Motor neuron (in vitro differentiated cells): ENCODE measurements around the gene AUTS2. TPM values are rescaled to one million over a fixed set of nuclear protein-coding genes. Genes with fewer than 3 reads are reported as not detected.

Source experiments
- ATAC-seq, 8 experiments: fragments of 200-7000 bp; cut with Tn5 transposase; replicated peaks in 6 of 8; 2 replicates each; pipeline ENCODE4 v1.8.0; 2021; ENCODE audit warnings: mild to moderate bottlenecking in 8 of 8, moderate library complexity in 8 of 8
- H3K27ac ChIP-seq, 2 donors: fragments of 250-450 bp; sonication (Bioruptor Pico); 2 replicates each; pipeline ENCODE4 v1.9.0; 2021; ENCODE audit warnings: antibody characterized with exemption in 2 of 2, mild to moderate bottlenecking in 2 of 2, moderate library complexity in 1 of 2
- H3K4me1 ChIP-seq, 2 donors: fragments of 250-450 bp; sonication (Bioruptor Pico); replicated peaks in 1 of 2; 2 replicates each; pipeline ENCODE4 v1.6.1; 2021; ENCODE audit warnings: antibody characterized with exemption in 2 of 2, mild to moderate bottlenecking in 2 of 2, moderate library complexity in 1 of 2
- H3K4me3 ChIP-seq, 5 donors: fragments of 250-450 bp; sonication (Bioruptor Pico); 2 replicates each; pipeline ENCODE4 v1.9.0; 2021; ENCODE audit warnings: antibody characterized with exemption in 5 of 5, mild to moderate bottlenecking in 5 of 5, moderate library complexity in 4 of 5
- WGBS, 10 experiments: fragments of 450-650 bp; shearing (Covaris generic); methylation state at CpG; one replicate each; pipeline ENCODE4 v1.0.0; 2022; 5-methylcytosine and 5-hydroxymethylcytosine counted together
- in situ Hi-C, 9 experiments: fragments of 400-800 bp; cut with MboI; loops; one replicate each; pipeline ENCODE4 v1.15.0; 2021; ENCODE audit warnings: low sequenced_read_pairs in 9 of 9, low pct_unique_long_range_greater_than_20kb in 2 of 9; ENCODE audit not compliant: unreplicated experiment in 9 of 9
- total RNA-seq, 8 experiments: library from RNA; unstranded; fragments of 300-600 nt; gene quantifications; 2 replicates each; pipeline versions ENCODE4 v1.2.3 to v1.2.4, GENCODE V29; 2022

Gene AUTS2
- total RNA-seq, 8 experiments from 2014 or later: 0.49 to 68.6 (median 32.2) TPM

- 10 to 79% (median 50%) methylated on average over 2 of the region's 2 CpGs; no CpG with 5 or more reads in 1 of the 10 experiments for WGBS, 10 experiments
- H3K4me1 ChIP-seq: no peaks in the 10 kb centered on the region
- ATAC-seq: no peak
- in situ Hi-C loops: no loop called here
- H3K27ac ChIP-seq: no peak overlapping the region
- no peak overlapping the region for H3K4me3 ChIP-seq
Measured at GRCh38 chr7:69593511-69593910, 4.8 kb upstream of the AUTS2 start.

GRCh38 chr7:69595415-69595814 is 2.9 kb upstream of the AUTS2 start:
- WGBS, 10 experiments: 81 to 100% (median 100%) methylated on average over 1 of the region's 1 CpG; no CpG with 5 or more reads in 3 of the 10 experiments
- in situ Hi-C loops: no loop called here
- Histone ChIP-seq H3K4me3 (no peak overlapping the region), H3K4me1 (no peaks in the 10 kb centered on the region), H3K27ac (no peak overlapping the region)
- ATAC-seq: no peak

GRCh38 chr7:69596056-69596455 is 2.2 kb upstream of the AUTS2 start:
- in situ Hi-C loops: no loop called here
- Histone ChIP-seq H3K27ac (no peak overlapping the region), H3K4me1 (no peaks in the 10 kb centered on the region), H3K4me3 (no peak overlapping the region)
- 55 to 100% (median 78%) methylated on average over 2 to 7 of the region's 7 CpGs for WGBS, 10 experiments
- no peak for ATAC-seq

- no peak overlapping the region for H3K27ac ChIP-seq
Measured at GRCh38 chr7:69596723-69597277, 1.5 kb upstream of the AUTS2 start.

DNA sequence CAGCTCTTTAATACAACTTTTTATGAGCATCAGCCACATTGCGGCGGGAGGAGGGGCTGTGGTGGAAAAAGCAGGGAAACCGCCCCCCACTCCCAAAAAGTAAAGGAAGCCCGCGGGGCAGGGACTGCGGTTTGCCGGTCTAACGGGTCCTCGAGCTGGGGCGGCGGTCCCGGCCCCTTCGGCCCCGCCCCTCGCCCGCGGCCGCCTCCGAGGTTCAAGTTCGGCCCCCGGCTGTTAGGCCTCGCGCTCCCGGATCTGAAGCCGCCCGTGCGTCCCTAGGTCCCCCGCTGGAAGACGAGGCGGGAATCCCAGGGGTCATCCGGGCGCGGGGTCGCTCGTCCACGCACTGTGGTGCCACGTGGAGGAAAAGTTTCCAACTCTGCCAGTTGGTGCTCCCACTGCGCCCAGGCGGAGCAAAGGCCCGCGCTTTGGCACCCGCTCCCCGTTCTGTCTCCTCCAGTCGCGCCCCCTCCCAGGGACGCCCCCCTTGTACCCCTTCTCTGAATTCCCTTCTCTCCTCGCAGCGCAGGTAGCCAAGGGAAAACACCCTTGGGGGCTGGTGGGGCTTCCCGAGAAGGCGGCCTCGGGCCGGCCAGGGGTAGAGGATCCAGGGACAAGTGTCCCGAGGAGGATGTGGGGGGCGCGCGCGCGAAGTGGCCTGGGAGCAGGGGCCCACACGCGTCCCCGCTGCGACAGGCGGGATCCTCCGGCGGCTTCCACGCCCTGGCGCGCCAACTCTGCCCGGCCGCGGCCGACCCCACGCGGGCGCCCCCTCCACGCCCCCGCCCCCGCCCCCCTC is 798 bp upstream of the AUTS2 start:
- in situ Hi-C loops: no loop called here
- ATAC-seq: peak; percentile 8 to 61 (median 53)
- Histone ChIP-seq H3K4me1 (peaks cover 2 to 4% of the 10 kb centered on the region in 2 donors), H3K4me3 (peak overlapping the region; percentile 69 to 100 (median 76)), H3K27ac (peak overlapping the region; percentile 2 to 47)
- WGBS, 10 experiments: 0 to 8% (median 0%) methylated on average over 2 to 5 of the region's 78 CpGs; no CpG with 5 or more reads in 6 of the 10 experiments

More at GRCh38 chr7:69596723-69597277, 1.5 kb upstream of the AUTS2 start:
- in situ Hi-C loops: no loop called here
- Histone ChIP-seq H3K4me3 (peak overlapping the region; percentile 69 to 100 (median 76)), H3K4me1 (peaks cover 0 to 3% of the 10 kb centered on the region in 2 donors)
- 10 to 73% (median 24%) methylated on average over 2 to 13 of the region's 16 CpGs; no CpG with 5 or more reads in 1 of the 10 experiments for WGBS, 10 experiments
- ATAC-seq: peak in 1 of 8 experiments; percentile 9

- peak in 7 of 8 experiments; percentile 1 to 11 (median 8) for ATAC-seq
- in situ Hi-C loops: no loop called here
- Histone ChIP-seq H3K4me1 (peaks cover 12 to 16% of the 10 kb centered on the region in 2 donors), H3K4me3 (peak overlapping the region; percentile 69 to 100 (median 76)), H3K27ac (peak overlapping the region; percentile 80 to 92)
- 4 to 10% (median 10%) methylated on average over 2 to 12 of the region's 70 CpGs; no CpG with 5 or more reads in 7 of the 10 experiments for WGBS, 10 experiments
Measured at GRCh38 chr7:69598487-69599285, 411 bp downstream of the AUTS2 start.

DNA sequence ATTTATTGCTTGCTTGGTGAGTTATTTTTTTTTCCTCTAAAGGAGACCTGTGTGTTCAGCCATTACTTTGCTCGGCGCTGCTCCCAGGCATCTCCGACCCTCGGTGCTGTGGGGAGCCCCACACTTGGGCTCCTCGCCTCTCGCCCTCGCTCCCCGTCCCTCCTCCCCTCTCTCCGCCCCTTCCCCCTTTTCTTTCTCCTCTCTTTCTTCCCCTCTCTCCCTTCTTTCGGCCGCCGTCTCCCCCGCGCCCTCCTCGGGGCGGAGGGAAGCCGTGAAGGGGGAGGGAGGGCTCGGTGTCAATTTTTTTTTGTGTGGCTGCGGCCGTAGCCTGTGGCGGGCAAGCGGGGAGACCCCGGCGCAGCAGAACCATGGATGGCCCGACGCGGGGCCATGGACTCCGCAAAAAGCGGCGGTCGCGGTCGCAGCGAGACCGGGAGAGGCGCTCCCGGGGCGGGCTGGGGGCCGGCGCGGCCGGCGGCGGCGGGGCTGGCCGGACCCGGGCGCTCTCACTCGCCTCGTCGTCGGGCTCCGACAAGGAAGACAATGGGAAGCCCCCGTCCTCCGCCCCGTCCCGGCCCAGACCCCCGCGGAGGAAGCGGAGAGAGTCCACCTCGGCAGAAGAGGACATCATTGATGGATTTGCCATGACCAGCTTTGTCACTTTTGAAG is 1.1 kb downstream of the AUTS2 start:
- peak in 6 of 8 experiments; percentile 2 to 29 (median 22) for ATAC-seq
- H3K4me1 ChIP-seq: peaks cover 19 to 23% of the 10 kb centered on the region in 2 donors
- in situ Hi-C loops: no loop called here
- peak overlapping the region; percentile 80 to 92 for H3K27ac ChIP-seq
- peak overlapping the region; percentile 69 to 100 (median 76) for H3K4me3 ChIP-seq
- WGBS, 10 experiments: no CpG with 5 or more reads among the region's 61 CpGs

DNA sequence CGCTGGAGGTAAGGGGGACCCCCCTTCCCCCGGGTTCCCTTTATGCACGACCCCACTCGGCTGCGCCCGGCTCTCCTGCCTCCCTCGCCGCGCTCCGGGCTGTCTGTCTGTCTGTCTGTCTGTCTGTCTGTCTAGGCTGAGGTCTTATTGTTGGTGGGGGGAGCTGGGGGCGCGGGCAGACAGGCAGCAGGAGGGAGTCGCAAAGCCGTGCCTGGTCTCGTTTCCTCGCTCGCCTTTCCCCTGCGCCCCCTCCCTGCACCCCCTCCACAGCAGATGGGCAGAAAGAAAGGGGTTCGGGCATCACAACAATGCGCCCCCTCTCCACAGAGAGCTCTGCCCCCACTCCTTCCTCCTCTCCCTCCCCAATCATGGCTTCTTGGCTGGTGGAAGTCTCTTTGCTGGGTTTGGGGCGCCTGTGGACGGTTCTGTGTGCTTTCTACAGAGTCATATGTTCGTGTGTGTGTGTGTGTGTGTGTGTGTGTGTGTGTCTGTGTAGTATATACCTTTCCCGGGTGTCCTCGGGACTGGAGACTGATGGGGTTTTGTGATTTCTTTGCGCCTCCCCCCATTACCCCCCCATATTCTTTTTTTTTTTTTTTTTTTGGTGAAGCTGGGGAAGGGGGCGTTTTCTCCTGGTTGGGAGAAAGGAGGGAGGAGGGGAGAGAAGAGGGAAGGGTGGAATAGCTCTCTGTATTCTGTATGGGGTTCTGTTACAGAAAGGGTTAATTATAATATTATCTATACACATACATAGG is 1.9 kb downstream of the AUTS2 start:
- H3K4me3 ChIP-seq: peak overlapping the region; percentile 69 to 100 (median 76)
- 0% methylated on average over 1 to 9 of the region's 27 CpGs; no CpG with 5 or more reads in 6 of the 10 experiments for WGBS, 10 experiments
- peaks cover 23 to 30% of the 10 kb centered on the region in 2 donors for H3K4me1 ChIP-seq
- in situ Hi-C loops: no loop called here
- H3K27ac ChIP-seq: peak overlapping the region; percentile 80 to 92
- ATAC-seq: peak in 4 of 8 experiments; percentile 1 to 16 (median 11)

- no peak for ATAC-seq
- in situ Hi-C loops: no loop called here
- Histone ChIP-seq H3K4me1 (peaks cover 25 to 37% of the 10 kb centered on the region in 2 donors), H3K4me3 (peak overlapping the region; percentile 69 to 100 (median 76)), H3K27ac (no peak overlapping the region)
- WGBS, 10 experiments: 0 to 100% (median 35%) methylated on average over 1 to 3 of the region's 5 CpGs
Measured at GRCh38 chr7:69600710-69601519, 2.6 kb downstream of the AUTS2 start.

DNA sequence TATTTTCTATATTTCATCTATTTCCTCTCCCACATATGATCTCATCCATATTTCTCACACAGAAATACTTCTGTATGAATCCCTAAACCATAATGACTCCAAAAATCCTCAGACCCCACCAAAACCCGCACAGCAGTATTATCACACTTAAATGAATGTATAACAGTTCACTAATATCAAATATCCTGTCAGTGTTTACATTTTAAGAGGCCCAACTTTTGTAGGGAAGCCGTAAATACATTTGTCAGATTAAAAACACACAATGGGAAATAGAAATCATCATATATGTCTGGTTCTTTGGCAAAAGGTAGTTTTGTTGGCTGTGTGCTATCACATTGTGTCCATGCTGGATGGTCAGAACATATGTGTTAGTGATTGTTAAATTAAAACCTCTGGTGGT is 4.2 kb downstream of the AUTS2 start:
- peaks cover 28 to 40% of the 10 kb centered on the region in 2 donors for H3K4me1 ChIP-seq
- no peak for ATAC-seq
- H3K27ac ChIP-seq: no peak overlapping the region
- in situ Hi-C loops: no loop called here
- H3K4me3 ChIP-seq: peak overlapping the region in 2 of 5 donors; percentile 8 to 10
- 42 to 100% (median 84%) methylated on average over 1 to 2 of the region's 2 CpGs for WGBS, 10 experiments

- WGBS, 10 experiments: 38 to 100% (median 80%) methylated on average over 1 to 3 of the region's 3 CpGs; no CpG with 5 or more reads in 2 of the 10 experiments
- Histone ChIP-seq H3K4me3 (peak overlapping the region in 1 of 5 donors; percentile 10), H3K27ac (no peak overlapping the region), H3K4me1 (peaks cover 30 to 41% of the 10 kb centered on the region in 2 donors)
- in situ Hi-C loops: no loop called here
- no peak for ATAC-seq
Measured at GRCh38 chr7:69603351-69603750, 5.1 kb downstream of the AUTS2 start.
